HG03558 (cell line): ENCODE data around the gene AMACR.
"Not testable (repeated sequence)": the region's sequence is repeated elsewhere in the genome, so short reads cannot be mapped to it uniquely, and the experiment has no call there.

Source experiments
- ATAC-seq: cut with Tn5 transposase; IDR thresholded peaks from one replicate; pipeline ENCODE4 v1.9.1; 2021; ENCODE audit warnings: moderate number of reproducible peaks; ENCODE audit not compliant: unreplicated experiment; ENCODE audit errors: extremely low read depth

The AMACR gene

DNA sequence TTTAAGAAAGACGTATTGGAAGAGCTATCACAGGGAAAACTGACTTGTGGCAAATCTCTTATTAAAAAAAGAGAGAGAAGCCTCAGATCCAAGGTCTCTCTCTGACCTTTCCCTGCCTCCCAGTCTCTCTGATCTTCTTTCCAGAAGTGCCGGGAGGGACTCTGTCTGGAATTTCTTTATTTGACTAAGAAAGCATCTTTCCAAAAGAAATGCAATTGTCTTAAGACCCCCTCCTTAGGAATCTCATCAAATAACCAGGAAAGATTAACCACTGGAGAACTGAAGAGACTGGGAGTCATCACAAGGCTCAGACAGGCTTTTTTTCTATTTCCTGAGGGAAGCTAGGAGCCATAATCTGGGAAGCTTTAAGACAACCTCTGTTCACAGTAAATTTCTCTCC, 30.5 kb upstream of the AMACR start:
- ATAC-seq = no peak

DNA sequence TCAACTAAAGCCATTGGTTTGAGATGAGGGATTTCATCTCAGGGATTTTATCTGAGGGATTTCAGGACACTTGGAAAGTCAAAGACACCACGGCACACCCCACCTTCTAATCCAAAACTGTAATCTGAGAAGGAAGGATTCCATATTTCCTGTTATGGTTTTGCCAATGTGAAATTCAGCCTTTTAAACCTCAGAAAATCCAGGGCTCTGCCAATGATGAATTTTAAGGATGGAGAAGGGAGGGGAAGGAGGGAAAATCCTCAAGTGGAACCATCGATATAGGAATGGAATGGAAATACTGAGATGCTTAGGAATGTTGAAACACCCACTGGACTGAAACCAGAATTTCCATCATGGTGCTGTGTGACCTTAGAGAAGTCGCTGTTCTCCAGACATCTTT, 29.9 kb upstream of the AMACR start:
- ATAC-seq = no peak

- ATAC-seq = no peak
Measured at GRCh38 chr5:34035756-34036155, 27.9 kb upstream of the AMACR start.

DNA sequence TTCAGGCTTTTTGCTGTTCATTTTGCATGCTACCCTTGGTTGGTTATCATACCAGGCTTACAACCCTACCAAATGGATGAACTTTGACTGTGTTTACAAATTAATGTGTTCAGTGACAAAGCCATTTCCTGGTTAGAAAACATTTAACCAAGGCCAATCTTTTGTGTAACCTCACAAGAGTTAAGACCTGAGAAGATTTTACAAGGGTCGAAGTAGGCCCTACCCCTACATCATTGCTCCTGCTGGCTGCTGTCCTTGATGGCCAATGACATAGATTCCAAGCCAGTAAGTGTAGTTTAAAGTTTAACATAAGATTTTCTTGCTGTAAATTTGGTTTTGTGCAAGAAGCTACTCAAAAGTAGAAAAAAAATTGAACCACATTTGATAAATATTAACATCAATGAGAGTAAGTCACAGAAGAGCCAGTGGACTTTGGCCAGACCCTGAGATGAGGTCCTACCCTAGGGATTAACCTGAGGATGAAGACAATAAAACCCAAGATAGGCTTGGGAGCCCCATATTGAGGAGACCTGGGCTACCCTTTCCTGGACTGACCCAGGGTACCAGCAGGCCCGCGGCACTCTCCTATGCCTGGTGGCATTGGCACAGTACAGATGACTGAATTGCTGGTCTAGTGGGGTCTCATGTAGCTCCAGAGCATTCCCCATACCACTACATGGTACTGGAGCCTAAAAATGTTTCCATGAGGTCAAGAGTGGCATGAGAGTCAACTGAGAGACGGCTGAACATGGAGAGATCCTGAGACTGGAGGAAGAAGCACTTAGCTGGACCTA, 26.9 kb upstream of the AMACR start:
- ATAC-seq = no peak

DNA sequence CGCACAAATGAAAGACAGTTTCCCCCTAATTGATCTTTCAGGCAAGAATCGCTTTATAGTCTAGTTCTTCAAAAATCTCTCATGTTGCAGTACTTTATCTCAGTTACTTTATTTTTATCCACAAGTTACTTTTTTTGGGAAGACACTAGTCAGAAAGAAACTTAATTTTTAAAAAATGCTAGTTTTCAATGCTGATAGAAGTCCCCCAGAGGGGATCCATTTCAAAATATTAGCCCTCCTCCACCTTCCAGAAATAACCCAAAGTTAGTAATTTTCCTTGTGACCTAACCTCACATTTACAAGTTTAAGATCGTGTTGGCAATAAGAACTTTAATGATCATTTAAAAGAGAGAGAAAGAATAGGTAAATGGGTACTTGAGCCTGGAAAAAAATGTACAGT, 24.1 kb upstream of the AMACR start:
- no peak for ATAC-seq

DNA sequence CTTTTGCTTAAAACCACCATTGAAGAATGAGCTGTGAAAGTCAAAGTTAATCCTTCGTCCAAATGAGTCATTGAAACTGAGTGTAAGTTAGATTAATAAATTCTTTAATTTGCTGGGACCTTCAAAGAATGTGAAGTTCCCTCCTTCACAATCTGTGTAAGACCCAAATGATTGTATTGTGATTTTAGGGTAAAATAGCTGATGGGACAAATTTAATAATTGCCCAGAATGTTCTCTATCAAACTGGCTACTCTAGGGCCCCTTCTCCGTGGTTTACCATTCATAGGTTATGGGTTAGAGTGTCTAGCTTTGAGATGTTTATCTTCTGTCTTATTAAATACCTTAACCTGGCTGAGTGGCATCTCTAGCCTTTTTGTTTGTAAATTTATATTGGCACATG, 23.3 kb upstream of the AMACR start:
- ATAC-seq = no peak

- not testable (repeated sequence) for ATAC-seq
Measured at GRCh38 chr5:34030585-34030984, 22.7 kb upstream of the AMACR start.

- no peak for ATAC-seq
Measured at GRCh38 chr5:34030048-34030447, 22.2 kb upstream of the AMACR start.

DNA sequence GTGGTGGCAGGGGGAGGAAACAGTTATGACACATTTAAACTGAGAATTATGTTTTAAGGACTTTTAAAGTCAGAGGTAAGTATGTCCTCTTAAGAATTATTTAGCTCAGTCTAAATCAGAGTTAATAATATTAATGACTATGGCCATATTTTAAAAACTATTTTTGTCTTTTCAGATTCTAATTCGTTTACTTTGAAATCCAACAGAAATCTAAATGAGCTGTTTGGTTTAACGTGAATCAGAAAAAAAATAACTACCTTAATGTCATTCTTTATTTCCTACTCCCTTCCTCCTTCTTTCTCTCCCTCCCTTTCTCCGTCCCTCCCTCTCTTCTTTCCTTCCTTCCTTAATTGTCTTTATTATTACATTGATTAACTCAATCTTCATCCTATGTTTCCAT, 20.5 kb upstream of the AMACR start:
- no peak for ATAC-seq

GRCh38 chr5:34026089-34026761, 18.4 kb upstream of the AMACR start:
- no peak for ATAC-seq

- ATAC-seq = no peak
Measured at GRCh38 chr5:34022121-34022705, 14.4 kb upstream of the AMACR start.

GRCh38 chr5:34021334-34021733, 13.5 kb upstream of the AMACR start:
- no peak for ATAC-seq

GRCh38 chr5:34020726-34021125, 12.9 kb upstream of the AMACR start:
- no peak for ATAC-seq

DNA sequence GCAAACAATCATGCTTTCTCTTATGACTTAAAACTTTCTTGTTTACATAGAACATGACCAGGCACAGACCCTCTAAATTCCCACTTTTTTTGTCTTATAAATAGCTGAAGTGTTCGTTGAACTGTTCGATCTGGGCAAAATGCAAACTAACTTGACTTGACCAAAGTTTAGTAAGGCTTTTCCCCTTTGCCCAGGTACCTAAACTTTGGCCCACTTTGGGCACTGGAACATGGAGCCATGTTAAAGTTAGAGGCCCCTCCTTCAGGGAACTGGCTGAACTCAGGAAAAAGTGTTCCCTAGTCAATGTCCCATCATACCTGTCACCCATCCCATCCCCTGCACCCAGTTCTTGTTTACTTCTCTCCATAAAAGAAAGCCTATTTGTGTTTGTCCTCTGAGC, 9.4 kb upstream of the AMACR start:
- ATAC-seq = no peak

DNA sequence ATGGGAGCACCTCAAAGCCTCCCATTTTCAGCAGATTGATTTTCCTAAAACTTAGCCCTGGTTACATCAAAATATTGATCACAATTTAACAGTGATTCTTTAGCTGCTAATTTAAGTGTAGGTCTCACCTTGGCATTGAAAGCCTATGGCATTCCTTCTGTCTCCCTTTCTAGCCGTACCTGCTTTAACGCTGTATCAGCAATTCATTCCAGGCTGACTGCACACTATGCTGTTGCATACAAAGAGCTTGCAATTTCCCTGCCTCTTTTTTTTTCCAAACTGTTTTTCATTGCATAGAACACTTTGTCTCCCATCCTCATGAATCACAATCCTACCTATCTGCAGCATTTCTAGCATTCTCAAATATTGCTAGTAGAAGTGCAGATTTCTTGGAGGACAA, 8.9 kb upstream of the AMACR start:
- ATAC-seq = no peak

DNA sequence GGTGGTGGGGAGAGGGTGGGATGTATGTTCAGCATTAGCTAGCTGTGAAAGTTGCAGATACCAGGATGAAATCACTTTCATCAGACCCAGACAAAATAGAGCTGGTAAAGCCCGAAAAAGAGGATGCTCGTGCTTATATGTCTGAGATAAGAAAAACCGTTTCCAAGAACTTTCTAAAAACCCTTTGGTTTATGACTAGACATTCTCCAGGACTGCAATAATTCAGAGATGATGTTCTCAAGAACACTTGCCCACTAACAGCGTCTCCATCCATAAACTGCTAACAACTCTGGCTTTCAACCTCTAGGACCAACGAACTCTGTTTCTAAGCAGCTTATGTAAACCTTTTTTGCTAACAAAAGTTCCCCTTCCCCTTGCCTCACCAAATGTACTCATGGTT, 8.4 kb upstream of the AMACR start:
- ATAC-seq = no peak

DNA sequence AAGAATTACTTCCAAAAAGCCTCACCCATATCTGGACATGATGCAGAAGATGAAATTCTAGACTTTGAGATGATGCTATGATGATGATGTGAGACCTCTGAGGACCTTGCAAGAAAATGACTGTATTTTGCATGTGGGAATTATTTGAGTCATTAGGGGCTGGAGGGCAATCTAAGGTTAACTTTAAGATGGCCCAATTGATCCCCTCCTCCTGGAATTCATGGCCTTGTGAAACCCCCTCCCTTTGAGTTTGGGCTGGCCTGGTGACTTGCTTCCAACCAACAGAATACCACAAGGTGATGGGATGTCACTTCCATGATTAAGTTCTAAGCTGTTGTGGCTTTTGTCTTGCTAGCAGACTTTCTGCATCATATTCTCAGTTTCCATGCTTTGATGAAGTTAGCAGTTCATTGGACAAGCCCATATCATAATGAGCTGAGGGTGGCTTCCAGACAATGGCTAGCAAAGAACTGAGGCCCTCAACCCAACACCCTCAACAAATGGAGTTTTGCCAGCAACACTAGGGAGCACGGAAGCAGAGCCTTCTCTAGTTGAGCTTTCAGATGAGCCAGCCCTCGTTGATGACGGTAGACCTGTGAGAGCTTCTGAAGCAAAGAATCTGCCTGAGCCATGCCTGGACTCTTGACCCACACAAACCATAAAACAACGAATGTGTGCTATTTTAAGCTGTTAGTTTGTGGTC, 7.4 kb upstream of the AMACR start:
- no peak for ATAC-seq

GRCh38 chr5:34014626-34015025, 6.8 kb upstream of the AMACR start:
- ATAC-seq = no peak

GRCh38 chr5:34013547-34013946, 5.7 kb upstream of the AMACR start:
- ATAC-seq = no peak

DNA sequence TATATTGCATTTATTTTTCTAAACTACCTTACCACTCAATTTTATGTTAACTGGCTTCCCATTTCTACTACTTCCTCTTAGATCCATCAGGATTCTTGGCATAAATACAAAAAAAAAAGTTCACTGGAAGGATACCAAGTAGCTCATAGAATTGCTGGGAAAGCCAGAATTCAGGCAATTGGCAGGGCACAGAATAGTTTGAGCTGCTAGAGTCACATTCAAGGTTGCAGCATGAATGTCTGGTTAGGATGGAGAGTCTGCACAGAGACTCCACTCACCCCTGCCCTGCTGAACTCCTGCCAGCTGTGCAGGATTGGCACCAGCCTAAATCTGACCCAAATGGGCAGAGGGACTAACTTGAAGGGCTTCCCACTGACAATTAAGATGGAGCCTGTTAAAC, 4.9 kb upstream of the AMACR start:
- ATAC-seq = no peak

DNA sequence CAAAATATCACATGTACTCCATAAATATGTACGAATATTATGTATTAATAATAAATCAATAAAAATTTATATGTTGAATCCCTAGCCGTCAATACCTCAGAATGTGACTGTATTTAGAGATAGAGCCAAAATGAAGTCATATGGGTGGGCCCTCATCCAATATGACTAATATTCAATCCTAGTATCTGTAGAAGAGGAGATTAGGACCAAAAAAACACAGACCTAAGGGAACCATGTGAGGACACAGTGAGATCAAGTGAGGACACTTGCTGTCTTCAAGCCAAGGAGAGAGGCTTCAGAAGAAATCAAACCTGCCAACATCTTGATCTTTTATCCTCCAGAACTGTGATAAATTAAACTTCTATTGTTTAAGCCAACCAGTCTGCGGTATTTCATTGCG, 3.7 kb upstream of the AMACR start:
- ATAC-seq = no peak
